Measurements from ENCODE around the gene XYLT1.

GRCh38 chr16:17276610-17277009 lies 194.2 kb downstream of the XYLT1 start:
- TF ChIP-seq CTCF (IDR thresholded peaks at IDR 0.05) (no peak), POLR2A (IDR thresholded peaks at IDR 0.05) (no peak)
